ENCODE data around the gene IRF3. TPM values are rescaled to one million over a fixed set of nuclear protein-coding genes. Genes with fewer than 3 reads are reported as not detected.

IRF3 gene
- total RNA-seq, 1 experiment from 2014 or later: 181 TPM

GRCh38 chr19:49692147-49692506 is 26.5 kb upstream of the IRF3 start:
- Histone ChIP-seq H3K9me2 (ENCODE audit: insufficient read depth) (no peaks in the 10 kb centered on the region), H3K4me1 (replicated peaks; ENCODE audit: insufficient read depth) (no peaks in the 10 kb centered on the region), H3K4me3 (no peak overlapping the region), H3F3A (ENCODE audit: insufficient read depth, low read depth) (peaks cover 34% of the 10 kb centered on the region; the same call in 1 of the 2 replicates), H3K36me3 (ENCODE audit: low read depth) (no peaks in the 10 kb centered on the region; the same call in 1 of the 2 replicates), H3K27ac (no peak overlapping the region), H3K4me2 (no peak overlapping the region), H4K20me1 (ENCODE audit: insufficient read depth) (peaks cover 32% of the 10 kb centered on the region), H3K27me3 (ENCODE audit: insufficient read depth, low read depth) (no peaks in the 10 kb centered on the region), H2AFZ (no peak overlapping the region), H3K9me3 (ENCODE audit: insufficient read depth, low read depth) (no peaks in the 10 kb centered on the region), H3K79me2 (ENCODE audit: low read depth) (no peaks in the 10 kb centered on the region)
- TF ChIP-seq CTCF (conservative IDR thresholded peaks at IDR 0.05): no peak
- intact Hi-C loops (cut with micrococcal nuclease; ENCODE audit: unreplicated experiment): no loop called here
- CTCF ChIA-PET: no interaction called here
- POLR2A ChIA-PET (ENCODE audit: unreplicated experiment): interaction anchor here (0.6 kb wide), 1 partner anchor 119 kb away, joined by 4 read pairs; no protein-coding TSS in a partner anchor
- BruUV-seq (replicated peaks): no TSS peak
- DNase-seq: no peak

- Histone ChIP-seq H3K9me2 (ENCODE audit: insufficient read depth) (no peaks in the 10 kb centered on the region), H4K20me1 (ENCODE audit: insufficient read depth) (peaks cover 36% of the 10 kb centered on the region), H3K27me3 (ENCODE audit: insufficient read depth, low read depth) (no peaks in the 10 kb centered on the region), H3K79me2 (ENCODE audit: low read depth) (no peaks in the 10 kb centered on the region), H3K4me1 (replicated peaks; ENCODE audit: insufficient read depth) (no peaks in the 10 kb centered on the region), H2AFZ (no peak overlapping the region), H3F3A (ENCODE audit: insufficient read depth, low read depth) (peaks cover 34% of the 10 kb centered on the region; the same call in 1 of the 2 replicates), H3K36me3 (ENCODE audit: low read depth) (no peaks in the 10 kb centered on the region; the same call in 1 of the 2 replicates), H3K4me3 (no peak overlapping the region), H3K9me3 (ENCODE audit: insufficient read depth, low read depth) (no peaks in the 10 kb centered on the region), H3K4me2 (no peak overlapping the region), H3K27ac (no peak overlapping the region)
- no peak for TF ChIP-seq EZH2 (IDR thresholded peaks at IDR 0.05; ENCODE audit: low read depth)
- TF ChIP-seq CTCF (conservative IDR thresholded peaks at IDR 0.05): no peak
- DNase-seq: no peak
- BruUV-seq (replicated peaks): no TSS peak
- intact Hi-C loops (cut with micrococcal nuclease; ENCODE audit: unreplicated experiment): no loop called here
- POLR2A ChIA-PET (ENCODE audit: unreplicated experiment): no interaction called here
- CTCF ChIA-PET: no interaction called here
Measured at GRCh38 chr19:49691243-49692146, 25.8 kb upstream of the IRF3 start.

- Histone ChIP-seq H4K20me1 (ENCODE audit: insufficient read depth) (peaks cover 43% of the 10 kb centered on the region), H3F3A (ENCODE audit: insufficient read depth, low read depth) (peaks cover 39% of the 10 kb centered on the region; the same call in 1 of the 2 replicates), H3K27ac (no peak within 1 kb of the TSS), H3K9me2 (ENCODE audit: insufficient read depth) (no peaks in the 10 kb centered on the region), H3K4me1 (replicated peaks; ENCODE audit: insufficient read depth) (no peaks in the 10 kb centered on the region), H3K4me2 (no peak within 1 kb of the TSS), H3K36me3 (ENCODE audit: low read depth) (peaks cover 6% of the 10 kb centered on the region; the same call in 1 of the 2 replicates), H3K79me2 (ENCODE audit: low read depth) (no peaks in the 10 kb centered on the region), H3K9me3 (ENCODE audit: insufficient read depth, low read depth) (no peaks in the 10 kb centered on the region), H2AFZ (no peak within 1 kb of the TSS), H3K27me3 (ENCODE audit: insufficient read depth, low read depth) (no peaks in the 10 kb centered on the region), H3K4me3 (no peak within 1 kb of the TSS)
- CTCF ChIA-PET: no interaction called here
- no TSS peak for BruUV-seq (replicated peaks)
- DNase-seq: no peak
- TF ChIP-seq CTCF (conservative IDR thresholded peaks at IDR 0.05) (no peak), EZH2 (IDR thresholded peaks at IDR 0.05; ENCODE audit: low read depth) (no peak)
- intact Hi-C loops (cut with micrococcal nuclease; ENCODE audit: unreplicated experiment): no loop called here
- POLR2A ChIA-PET (ENCODE audit: unreplicated experiment): no interaction called here
Measured at GRCh38 chr19:49690656-49691242, 25.1 kb upstream of the IRF3 start, which contains the start of gene CPT1C. TSS of gene CPT1C (plus strand) at chr19:49691116. CDS start at chr19:49692253, 1,137 bp downstream.
